Measurements from ENCODE around the gene UQCR10.

DNA sequence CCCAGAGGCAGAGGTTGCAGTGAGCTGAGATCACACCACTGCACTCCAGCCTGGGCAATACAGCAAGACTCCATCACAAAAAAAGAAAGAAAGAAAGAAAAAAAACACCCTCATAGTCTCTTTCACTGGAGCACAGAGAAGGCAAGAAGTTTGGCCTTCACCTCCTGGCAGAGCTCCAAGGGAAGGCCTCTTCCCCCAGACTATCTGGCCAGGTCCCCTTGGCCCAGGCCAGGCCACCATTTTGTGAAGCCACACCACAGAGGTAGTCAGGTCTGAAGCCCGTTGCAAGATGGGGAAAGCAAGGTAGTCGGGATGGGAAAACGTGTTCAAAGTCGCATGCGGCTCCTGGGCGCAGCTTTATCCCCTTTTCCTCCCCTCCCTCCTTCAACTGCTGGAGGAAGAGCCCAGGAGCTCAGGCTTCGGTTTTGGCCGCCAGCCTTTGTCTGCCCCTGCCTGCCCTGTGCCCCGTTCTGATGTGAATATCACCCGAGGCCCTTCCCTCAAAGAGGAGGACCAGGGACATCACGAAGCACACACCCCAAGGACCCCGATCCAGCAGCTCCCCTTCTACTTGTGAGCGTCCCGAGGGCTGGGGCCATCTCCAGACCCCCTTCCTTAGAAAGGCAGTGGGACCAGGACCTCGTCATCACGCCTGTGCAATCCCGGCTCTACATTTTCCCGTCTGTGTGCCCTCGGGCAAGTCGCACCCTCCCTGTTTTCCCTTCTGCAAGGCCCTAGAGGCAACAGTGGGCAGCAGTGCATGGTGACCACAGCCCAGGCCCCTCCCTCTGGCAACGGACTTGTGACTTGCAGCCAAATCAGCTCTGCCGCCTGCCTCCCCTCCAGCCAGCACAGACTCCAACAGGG, 29.7 kb upstream of the UQCR10 start:
- TF ChIP-seq, protein P1, sequence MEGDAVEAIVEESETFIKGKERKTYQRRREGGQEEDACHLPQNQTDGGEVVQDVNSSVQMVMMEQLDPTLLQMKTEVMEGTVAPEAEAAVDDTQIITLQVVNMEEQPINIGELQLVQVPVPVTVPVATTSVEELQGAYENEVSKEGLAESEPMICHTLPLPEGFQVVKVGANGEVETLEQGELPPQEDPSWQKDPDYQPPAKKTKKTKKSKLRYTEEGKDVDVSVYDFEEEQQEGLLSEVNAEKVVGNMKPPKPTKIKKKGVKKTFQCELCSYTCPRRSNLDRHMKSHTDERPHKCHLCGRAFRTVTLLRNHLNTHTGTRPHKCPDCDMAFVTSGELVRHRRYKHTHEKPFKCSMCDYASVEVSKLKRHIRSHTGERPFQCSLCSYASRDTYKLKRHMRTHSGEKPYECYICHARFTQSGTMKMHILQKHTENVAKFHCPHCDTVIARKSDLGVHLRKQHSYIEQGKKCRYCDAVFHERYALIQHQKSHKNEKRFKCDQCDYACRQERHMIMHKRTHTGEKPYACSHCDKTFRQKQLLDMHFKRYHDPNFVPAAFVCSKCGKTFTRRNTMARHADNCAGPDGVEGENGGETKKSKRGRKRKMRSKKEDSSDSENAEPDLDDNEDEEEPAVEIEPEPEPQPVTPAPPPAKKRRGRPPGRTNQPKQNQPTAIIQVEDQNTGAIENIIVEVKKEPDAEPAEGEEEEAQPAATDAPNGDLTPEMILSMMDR (IDR thresholded peaks at IDR 0.05; ENCODE audit: poor library complexity, severe bottlenecking) = no peak
- TF ChIP-seq POLR2AphosphoS5 (IDR thresholded peaks at IDR 0.05) (no peak), EP300 (conservative IDR thresholded peaks at IDR 0.05; ENCODE audit: poor library complexity, severe bottlenecking) (no peak), EZH2 (IDR thresholded peaks at IDR 0.05; ENCODE audit: borderline replicate concordance, insufficient read depth, low read length, poor library complexity, severe bottlenecking) (no peak), RAD21 (conservative IDR thresholded peaks at IDR 0.05) (no peak), SMC3 (conservative IDR thresholded peaks at IDR 0.05; ENCODE audit: poor library complexity) (no peak)
- TF ChIP-seq, protein P2, sequence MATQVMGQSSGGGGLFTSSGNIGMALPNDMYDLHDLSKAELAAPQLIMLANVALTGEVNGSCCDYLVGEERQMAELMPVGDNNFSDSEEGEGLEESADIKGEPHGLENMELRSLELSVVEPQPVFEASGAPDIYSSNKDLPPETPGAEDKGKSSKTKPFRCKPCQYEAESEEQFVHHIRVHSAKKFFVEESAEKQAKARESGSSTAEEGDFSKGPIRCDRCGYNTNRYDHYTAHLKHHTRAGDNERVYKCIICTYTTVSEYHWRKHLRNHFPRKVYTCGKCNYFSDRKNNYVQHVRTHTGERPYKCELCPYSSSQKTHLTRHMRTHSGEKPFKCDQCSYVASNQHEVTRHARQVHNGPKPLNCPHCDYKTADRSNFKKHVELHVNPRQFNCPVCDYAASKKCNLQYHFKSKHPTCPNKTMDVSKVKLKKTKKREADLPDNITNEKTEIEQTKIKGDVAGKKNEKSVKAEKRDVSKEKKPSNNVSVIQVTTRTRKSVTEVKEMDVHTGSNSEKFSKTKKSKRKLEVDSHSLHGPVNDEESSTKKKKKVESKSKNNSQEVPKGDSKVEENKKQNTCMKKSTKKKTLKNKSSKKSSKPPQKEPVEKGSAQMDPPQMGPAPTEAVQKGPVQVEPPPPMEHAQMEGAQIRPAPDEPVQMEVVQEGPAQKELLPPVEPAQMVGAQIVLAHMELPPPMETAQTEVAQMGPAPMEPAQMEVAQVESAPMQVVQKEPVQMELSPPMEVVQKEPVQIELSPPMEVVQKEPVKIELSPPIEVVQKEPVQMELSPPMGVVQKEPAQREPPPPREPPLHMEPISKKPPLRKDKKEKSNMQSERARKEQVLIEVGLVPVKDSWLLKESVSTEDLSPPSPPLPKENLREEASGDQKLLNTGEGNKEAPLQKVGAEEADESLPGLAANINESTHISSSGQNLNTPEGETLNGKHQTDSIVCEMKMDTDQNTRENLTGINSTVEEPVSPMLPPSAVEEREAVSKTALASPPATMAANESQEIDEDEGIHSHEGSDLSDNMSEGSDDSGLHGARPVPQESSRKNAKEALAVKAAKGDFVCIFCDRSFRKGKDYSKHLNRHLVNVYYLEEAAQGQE (IDR thresholded peaks at IDR 0.05; ENCODE audit: borderline replicate concordance) = no peak

All from neural cell (in vitro differentiated cells).